ENCODE measurements around the gene ATP12A.
A peak's percentile ranks its signal among the peaks of the same experiment; 100 is the strongest.

The ATP12A gene

DNA sequence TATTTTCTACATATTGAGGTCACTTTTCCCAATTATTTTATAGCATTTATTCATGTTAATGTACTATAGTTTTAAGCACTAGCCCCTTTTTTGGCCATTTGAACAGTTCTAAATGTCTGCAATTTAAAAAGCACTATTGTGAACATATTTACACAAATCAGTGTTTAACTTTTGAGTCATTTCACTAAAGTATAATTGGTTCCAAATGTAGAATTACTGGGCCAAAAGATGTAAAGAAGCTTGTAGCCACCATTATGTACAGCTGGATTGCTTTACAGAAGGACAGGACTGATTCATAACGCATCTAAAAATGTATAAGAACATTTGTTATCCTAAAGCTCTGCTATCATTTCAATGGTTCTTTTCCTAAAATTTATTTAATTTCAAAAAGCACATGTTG, 16.6 kb upstream of the ATP12A start:
- DNase-seq, result no peak

DNA sequence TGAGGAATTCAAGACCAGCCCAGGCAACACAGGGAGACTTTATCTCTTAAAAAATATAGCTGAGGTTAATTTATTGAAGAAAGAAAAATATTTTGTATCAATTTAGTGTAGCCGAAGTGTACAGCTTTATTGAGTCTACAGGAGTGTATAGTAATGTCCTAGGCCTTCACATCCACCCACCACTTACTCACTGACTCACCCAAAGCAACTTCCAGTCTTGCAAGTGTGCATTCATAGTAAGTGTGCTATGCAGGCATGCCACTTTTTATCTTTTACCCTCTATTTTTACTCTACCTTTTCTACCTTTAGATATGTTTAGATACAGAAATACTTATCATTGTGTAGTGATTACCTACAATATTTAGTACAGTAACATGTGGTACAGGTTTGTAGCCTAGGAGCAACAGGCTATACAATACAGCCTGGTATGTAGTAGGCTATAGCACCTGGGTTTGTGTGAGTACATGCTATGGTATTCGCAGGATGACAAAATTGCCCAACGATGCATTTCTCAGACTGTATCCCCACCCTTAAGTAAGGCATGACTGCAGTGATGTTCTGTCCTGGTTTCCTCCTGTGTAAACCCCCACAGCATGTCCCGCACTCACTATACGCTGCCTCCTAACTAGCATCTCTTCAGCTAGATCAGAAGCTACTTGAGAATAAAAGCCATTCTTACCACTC, 15.3 kb upstream of the ATP12A start:
- DNase-seq, result no peak

DNA sequence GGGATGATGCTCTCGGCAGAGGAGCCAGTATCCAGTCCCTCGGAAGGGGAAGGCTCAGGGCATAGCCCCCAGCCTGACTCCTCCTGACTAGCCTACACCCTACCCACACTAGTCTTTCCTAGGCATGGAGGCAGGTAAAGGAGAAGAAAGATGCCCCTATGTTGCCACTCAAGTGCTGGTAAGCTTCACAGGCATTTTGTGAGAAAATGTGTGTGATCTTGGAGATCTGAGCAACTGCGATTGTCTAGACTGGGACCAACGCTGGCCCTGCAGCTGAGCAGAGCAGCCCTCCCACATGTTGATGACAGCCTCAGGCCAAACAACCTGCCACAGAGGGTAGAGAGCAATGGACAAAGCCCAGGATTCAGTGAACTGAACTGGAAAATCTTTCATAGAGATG, 11.7 kb upstream of the ATP12A start:
- DNase-seq, result no peak

DNA sequence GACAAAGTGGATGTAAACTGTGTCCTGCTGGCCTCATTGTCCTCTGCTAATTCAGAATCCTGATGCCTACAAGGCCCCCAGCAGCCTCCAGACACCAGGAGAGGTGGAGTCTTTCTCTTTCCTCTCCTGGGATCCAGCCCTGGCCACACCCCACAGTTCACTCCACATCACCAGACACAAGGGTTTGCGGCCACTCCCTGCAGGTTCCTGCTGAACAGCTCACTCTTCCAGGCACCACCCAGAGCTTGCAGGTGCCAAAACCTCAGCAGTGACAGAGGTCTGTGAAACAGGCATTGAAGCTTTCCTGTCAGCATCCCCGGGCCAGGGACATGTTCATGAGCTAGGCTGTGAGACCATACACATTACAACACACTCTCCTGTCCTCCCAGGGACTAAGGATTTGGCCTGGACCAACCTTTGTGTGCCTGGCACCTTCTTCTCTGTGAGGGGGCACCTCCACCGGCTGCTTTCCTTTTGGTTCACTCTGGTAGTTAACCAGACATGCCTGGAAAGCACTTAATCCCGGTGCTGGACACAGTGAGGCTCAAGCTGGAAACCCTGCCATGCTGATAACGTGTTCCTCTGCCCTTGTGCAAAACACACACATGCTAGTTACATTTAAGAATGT, 11.1 kb upstream of the ATP12A start:
- DNase-seq, result no peak

DNA sequence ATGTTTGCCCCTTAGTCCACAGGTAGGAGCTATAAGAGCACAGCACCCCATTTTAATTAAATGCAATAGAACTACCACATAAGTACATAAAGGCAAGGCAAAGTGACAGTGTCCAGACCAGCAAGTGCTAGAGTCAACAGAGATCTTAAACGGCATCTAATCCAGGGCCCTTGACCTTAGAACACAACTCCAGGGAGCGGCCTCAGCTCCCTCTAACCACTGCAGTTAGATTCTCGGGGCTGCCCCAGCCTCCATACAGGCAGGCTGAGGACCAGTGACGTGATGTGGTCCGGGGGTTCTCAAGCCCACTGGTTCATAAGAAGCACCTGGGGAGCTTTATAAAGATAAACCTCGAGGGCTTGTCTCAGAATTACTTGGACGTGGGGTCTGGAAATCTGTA, 10.0 kb upstream of the ATP12A start:
- no peak for DNase-seq

DNA sequence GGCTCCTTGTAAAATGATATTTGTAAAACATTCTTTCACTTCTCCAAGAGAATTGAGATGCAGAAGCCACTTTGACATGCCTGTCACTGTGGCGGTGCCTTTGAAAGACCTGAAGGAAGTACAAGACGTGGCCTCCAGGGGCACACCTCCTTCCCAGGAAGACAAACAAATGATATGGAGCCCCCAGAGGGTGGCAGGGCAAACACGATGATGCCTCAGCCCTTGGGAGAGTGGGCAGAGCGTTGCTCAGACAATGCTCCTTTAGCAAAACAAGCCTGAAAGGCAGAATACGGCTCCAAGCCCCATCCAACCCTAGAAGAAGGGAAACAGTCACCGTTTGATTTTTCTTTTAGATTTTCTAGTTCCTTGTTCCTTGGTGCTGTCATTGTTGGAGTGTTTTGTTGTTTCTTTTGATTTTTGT, 9.2 kb upstream of the ATP12A start:
- no peak for DNase-seq

DNA sequence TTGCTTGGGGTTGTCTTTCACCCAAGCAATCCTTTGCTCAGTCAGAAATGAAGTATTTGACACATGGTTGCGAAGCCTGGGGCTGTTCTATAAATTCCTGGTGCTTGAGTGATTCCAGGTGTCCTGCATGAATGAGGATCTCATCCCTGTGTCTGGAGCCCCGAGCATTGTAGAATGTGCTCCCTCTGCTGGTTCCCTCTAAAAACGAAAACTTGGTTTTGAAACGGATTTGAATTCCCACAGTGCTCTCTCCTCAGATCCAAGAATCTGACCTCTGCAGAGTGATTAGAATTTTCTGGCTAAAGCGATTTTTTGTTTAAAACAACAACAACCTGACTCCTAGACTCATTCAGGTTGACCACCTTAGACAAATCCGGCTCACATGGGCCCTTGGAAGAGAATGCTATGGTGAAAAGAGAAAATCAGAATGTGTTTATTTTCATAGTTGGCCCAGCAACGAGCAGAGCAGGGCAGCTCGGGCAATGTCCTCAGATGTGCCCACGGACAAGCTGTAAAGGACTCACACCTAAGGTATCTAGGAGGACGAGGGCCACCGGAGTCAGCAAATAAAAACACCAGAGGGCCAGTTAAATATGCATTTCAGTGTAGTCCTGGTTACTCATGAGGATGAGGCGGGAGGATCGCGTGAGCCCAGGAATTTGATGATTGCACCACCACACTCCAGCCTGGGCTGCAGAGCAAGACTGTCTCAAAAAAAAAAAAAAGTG, 8.7 kb upstream of the ATP12A start:
- no peak for DNase-seq

DNA sequence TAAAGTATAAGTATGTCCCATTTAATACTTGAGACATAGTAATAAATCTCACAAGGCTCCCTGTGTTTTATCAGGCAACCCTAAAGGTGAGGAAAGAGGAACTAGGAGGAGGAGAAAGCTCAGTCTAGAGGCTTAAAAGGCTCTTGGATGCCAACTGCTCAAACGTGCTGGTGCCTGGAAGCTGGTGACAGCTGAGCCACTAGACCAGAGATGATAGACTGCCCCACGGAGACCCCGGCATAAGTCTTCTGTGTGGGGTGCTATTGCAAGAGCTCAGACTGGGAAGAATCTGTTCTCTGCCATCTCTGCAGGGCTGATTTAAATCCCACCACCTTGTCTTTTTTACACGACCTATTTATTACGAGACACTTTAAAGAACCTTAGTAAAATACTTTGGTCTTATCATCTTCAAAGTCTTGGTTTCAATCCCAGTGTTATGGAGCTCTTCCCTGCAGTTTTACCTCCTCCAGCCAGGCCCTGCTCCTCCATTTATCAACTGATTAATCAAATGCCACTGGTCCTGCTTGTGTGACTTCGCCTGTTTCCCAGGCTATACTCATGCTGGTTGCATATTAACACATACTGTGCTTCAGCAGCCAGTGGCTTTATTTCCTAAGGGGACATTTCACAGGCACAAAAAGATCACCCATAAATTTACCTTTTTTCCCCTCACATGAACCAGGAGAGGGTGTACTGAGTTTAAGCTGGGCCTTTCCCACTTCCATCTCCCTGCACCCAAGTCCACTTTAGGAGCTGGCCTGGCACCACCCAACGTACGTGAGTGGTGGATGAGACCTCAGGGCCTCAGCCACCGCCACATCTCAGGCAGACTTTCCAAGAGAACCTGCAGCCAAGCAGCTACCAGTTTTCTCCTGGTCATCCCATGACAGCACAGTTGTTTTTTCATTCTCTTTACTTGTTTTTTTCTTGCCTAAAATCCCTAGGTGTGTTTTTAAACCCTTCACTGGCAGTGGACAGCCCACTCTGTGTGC, 7.8 kb upstream of the ATP12A start:
- no peak for DNase-seq

DNA sequence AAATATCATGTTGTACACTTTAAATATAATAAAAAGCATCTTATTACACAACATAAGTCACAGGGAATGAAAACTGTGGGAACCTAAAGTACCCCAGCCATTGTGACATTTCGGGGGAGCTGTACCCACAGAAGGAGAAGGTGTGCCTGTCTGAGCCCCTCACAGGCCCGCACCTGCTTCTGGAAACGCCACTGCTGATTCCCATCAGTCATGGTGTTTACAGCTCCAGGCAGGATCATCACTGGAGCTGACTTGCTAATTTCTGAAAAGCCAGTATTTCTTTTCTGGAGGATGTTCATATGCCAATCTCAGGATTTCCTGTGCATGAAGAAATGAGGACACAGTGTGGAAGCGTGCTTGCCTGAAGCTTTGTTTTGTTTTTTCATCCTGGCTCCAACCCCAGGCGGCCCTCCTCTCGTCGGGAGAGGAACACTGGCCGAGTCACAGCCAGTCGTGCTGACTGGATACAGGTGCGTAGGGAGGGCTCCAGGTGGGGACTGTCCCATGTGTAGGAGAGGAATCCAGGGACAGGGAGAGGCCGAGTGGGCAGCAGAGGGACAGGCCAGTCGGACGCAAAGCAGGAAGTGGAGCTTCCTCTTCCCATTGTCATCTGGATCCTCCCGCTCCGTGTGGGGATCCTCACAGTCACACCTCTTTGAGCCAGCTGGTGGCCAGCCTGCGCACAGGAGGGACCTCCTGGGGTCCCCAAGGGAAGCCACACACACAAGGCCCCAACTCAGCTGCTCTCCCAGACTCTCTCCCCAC, 4.2 kb upstream of the ATP12A start:
- no peak for DNase-seq

DNA sequence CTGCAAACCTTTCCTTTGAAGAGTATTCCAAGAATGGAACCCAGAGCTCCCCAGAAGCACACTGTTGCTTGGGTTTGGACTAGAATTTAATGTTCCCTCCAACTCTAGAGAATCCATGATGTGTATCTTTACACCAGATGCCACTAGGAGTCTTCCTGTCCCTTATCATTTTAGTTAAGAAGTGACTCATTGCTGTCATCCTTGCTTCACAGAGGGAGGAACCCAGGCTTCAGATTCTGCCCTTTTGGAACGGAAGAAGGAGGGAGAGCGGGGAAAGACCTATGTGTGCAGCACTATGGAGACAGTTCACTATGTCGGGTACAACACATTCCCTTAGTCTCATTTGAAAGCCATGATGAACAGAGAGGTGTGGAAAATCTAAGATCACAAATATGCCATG, 2.1 kb upstream of the ATP12A start:
- DNase-seq, result no peak

DNA sequence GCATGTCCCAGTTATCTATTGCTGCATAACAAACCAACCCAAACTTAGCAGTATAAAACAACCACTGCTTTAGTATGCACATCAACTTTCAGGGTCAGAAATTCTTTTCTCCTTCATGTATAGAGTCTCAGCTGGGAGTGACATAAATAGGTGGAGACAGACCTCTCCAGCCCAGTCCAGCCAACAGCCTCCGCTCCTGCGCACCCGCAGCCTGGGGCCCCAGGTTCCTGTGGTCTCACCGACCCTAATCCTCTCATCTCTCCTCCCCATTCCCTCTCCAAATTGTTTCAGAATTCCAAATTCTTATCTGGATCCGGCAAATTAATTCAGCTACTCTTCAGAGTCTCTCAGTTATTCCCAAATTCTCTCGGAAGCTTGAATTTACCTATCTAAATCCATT, 522 bp upstream of the ATP12A start:
- DNase-seq, result no peak

DNA sequence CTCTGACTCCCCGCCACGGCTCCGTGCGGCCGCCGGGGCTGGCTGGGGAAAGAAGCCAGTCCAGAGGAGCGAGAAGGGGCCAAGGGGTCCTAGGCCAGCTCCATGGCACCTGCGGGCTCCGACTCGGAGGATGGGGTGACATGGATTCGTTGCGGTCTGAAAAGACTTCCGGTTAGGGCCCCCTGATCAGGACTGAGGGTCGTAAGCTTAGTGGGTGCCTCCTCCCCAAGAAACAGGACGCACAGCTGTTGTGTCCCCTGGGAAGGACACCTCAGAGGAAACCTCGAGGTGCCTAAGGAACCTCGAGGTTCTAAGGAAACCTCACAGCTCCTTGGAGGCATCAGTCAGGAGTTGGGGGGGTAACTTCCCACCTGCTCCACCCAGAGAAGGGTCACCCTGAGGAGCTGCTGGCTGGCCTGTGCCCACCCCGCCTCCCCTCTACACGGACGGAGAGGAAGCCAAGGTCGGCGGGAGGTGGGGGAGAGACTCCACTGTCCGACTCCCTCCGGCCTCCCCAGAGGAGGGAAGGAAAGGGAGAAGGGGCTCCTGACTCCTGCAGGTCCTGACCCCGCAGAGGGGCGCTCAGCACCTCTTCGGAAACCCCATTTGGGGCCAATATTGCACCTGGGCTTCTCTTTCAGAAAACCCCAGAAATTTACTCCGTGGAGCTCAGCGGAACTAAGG, 855 bp downstream of the ATP12A start:
- DNase-seq, result no peak

DNA sequence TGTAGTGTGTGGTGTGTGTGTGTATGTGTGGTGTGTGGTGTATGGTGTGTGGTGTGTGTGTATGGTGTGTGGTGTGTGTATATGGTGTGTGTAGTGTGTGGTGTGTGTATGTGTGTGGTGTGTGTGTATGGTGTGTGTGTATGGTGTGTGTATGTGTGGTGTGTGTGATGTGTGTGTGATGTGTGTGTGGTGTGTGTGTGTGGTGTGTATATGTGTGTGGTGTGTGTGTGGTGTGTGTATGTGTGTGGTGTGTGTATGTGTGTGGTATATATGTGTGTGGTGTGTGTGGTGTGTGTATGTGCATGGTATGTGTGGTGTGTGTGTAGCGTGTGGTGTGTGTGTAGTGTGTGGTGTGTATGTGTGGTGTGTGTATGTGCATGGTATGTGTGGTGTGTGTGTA, 1.7 kb downstream of the ATP12A start:
- DNase-seq, result no peak

DNA sequence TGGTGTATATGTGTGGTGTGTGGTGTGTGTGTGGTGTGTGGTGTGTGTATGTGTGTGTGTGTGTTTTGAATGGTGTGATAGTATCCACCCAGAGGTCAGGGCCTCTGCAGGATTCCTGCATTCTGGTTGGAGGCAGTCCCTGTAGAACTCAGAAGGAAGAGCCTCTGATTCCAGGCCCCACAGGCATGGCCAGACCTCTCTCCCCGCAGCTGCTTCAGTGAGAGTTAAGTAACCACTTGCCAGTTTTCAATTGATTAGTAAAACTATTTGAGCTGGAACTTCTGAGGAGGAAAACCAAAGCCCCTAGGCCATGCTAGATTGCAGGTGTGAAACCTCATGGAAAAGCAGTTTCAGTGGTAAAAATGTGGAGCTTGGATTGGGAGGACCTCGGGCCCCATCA, 2.1 kb downstream of the ATP12A start:
- DNase-seq, result no peak

DNA sequence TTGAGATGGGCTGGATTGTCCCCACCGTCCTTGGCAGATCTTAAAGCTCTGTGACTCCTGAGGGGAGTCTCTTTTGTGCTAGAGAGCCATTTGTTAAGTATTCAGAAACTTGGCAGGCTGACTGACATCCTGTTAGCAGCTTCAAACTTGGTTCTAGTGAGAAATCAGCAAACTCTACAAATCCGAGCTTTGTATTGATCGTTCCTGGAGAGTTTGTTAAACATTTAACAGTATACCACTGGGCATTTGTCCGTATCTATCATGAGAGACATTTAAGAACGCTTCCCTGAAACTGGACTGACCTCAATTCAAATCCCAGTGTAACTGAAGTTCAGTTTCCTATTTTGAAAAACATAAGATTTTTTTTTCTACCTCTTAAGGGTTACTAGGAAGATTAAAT, 3.1 kb downstream of the ATP12A start:
- no peak for DNase-seq

DNA sequence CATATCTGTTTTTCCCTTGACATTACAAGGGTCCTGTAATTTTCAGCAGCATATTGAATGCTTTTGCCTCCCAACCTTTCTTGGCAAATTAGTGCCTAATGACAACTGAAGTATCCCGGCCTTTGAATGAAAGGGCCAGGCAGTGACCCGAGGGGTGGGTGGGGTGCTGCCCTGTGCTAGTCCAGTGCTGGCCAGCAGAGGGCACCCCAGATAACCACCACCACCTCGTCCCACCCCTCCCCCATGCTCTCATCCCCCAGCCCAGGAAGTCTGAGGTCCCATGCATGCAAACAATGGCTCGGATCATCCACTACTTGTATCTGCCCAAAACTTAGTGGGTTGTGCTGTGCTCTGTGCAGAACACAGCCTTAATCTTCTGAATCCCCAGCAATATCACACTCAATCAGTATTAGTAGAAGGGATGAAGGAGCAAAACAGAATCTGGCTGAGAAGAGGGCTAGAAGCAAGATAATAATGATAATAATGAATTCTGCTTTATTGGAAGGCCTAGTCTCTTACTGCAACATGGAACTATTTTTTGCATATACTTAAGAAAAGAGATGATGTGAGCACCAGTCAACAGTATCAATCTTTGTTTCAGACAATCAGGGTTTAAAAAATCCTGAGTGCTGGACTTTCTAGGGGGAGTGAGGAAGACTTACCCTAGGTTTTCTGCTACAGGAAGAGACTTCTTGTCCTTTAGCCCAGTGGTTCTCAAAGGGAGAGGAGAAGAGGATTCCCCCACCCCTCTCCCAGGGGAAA, 3.8 kb downstream of the ATP12A start:
- DNase-seq, result peak; percentile 24 to 40 (median 34)

DNA sequence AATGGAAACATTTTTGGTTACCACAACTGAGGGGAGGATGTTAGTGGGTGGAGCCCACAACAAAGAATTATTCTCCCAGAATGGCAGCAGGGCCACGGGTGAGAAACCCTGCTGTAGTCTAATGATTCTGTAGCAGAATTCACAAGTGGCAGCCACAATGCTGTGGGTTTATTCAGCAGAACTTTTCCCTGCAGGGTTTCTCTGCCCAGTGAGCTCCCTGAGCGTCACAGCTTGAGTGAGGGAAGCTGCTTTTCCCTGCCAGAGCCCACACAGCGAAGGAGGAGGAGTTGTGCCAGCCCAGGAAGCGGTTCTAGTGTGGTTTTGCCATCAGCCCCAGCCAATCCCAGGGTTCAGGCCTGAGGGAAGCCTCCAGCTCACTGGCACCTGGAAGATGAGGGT, 4.4 kb downstream of the ATP12A start:
- DNase-seq, result no peak

DNA sequence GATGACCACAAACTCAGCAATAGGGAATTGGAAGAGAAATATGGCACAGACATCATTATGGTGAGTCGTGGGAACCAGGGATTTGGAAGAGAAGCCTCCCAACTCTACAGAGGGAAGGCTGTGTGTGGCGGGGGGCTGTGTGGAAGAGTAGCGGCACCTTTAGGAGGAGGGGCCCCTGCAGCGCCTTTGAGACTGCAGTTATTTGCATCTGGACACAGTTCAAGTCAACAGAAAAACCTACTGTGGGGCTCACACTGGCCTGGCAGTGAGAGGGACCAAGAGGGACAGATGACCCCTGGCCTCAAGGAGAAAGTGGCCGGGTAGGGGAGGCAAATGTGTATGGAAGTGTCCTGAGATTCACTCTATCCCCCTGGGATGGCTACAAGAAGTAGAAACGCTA, 5.1 kb downstream of the ATP12A start:
- DNase-seq, result no peak

DNA sequence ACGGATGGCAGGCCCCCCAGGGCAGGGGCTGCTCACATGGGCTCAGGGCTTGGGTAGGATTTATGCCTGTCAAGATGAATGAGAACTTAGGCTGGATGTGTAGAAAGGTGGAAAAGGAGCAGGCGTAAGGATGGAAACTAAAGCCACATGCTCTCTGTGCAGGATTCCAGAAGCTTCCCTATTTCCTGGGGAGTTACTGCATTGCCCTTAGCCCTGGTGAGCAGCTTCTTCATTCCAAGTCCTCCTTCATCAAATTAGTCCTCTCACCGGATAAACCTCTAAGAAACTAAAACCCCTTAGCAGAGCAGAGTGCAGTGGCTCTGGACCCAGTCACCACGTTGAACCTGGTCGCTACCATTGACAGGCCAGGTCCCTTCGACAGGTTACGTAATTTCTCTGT, 7.4 kb downstream of the ATP12A start:
- DNase-seq, result no peak

DNA sequence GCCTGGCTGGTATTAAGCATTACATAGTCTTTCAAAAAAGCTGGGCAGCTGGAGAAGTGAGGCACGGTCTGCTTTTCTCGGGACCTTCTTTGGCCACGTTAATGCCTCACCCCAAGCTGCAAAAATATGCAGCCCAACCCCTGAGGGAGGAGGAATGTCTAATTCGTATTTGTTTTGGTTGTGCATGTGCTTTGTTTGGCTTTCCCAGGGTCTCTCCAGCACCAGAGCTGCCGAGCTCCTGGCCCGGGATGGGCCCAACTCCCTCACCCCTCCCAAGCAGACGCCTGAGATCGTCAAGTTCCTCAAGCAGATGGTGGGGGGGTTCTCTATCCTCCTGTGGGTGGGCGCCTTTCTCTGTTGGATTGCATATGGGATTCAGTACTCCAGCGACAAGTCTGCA, 7.9 kb downstream of the ATP12A start:
- DNase-seq, result no peak

DNA sequence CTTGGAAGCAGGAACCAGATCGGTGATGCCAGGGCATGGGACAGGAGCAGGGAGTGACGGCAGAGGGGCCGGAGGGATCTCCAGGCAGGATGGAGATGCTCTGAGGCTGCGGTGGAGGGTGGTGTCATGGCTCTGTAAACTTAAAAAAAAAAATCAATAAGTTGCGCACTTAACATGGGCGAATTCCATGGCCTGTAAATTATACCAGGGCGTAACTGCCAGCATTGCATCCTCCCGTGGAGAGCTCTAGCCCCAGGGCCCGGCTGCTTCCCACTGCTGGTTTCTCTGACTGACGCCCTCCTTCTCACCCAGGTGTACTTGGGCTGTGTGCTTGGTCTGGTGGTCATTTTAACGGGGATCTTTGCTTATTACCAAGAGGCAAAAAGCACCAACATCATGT, 8.7 kb downstream of the ATP12A start:
- no peak for DNase-seq
